OCI-LY3 (cell line): ENCODE data around the gene DOCK6.

Source experiments
- EZH2phosphoT487 ChIP-seq: fragments of 200-600 bp; shearing (Covaris generic); IDR thresholded peaks from 2 replicates; pipeline ENCODE4 v1.6.1; 2018; ENCODE audit warnings: antibody characterized with exemption, mixed run types, low read depth
- TF ChIP-seq, protein P1 (sequence below): fragments of 200-600, 300-600 bp; sonication (generic); IDR thresholded peaks from 2 replicates; pipeline ENCODE4 v1.5.1; 2014; ENCODE audit warnings: antibody characterized with exemption, low read length, low read depth

DNA sequence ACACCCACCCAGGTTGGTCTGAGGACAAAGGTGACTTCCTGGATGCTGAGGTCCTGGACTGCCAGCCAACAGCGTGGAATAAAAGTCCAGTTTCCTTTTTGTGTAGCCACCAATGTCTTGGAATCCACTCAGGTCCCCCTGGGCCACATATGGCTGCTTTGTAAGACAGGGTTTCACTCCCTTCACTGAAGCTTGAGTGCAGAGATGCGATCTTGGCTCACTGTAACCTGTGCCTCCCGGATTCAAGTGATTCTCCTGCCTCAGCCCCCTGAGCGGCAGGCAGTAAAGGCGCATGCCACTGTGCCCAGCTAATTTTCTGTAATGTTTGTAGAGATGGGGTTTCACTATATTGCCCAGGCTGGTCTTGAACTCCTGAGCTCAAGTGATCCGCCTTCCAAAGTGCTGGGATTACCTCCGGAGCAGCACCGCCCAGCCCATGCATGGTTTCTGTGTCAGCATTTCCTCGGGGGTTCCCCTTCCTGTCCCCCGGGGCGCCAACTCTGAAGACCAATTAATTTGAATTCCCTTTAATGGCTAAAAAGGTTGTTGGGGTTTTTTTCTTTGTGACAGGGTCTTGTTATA lies 82.5 kb downstream of the DOCK6 start:
- TF ChIP-seq, protein P1, sequence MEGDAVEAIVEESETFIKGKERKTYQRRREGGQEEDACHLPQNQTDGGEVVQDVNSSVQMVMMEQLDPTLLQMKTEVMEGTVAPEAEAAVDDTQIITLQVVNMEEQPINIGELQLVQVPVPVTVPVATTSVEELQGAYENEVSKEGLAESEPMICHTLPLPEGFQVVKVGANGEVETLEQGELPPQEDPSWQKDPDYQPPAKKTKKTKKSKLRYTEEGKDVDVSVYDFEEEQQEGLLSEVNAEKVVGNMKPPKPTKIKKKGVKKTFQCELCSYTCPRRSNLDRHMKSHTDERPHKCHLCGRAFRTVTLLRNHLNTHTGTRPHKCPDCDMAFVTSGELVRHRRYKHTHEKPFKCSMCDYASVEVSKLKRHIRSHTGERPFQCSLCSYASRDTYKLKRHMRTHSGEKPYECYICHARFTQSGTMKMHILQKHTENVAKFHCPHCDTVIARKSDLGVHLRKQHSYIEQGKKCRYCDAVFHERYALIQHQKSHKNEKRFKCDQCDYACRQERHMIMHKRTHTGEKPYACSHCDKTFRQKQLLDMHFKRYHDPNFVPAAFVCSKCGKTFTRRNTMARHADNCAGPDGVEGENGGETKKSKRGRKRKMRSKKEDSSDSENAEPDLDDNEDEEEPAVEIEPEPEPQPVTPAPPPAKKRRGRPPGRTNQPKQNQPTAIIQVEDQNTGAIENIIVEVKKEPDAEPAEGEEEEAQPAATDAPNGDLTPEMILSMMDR: no peak
- TF ChIP-seq EZH2phosphoT487: no peak
